Astrocyte (in vitro differentiated cells and primary cell): ENCODE data around the gene LDOC1. TPM values are rescaled to one million over a fixed set of nuclear protein-coding genes. Genes with fewer than 3 reads are reported as not detected.

ENCODE experiments used
- DNase-seq: peaks from one replicate; pipeline ENCODE4 v3.0.0-alpha.2; 2010; ENCODE audit warnings: low read depth
- FAIRE-seq: peaks from 2 replicates; lab custom pipeline; 2011; peaks lifted over from hg19 to GRCh38; lab: Jason Lieb, UNC
- H2AFZ ChIP-seq: 2 replicates; pipeline ENCODE4 v1.6.0; 2012; ENCODE audit warnings: low read depth, low read length, inconsistent platforms
- H3K27ac ChIP-seq: 2 replicates; pipeline ENCODE4 v1.5.1; 2011; ENCODE audit warnings: low read depth, low read length, inconsistent platforms
- H3K27me3 ChIP-seq: 2 replicates; pipeline ENCODE4 v1.6.0; 2011; ENCODE audit warnings: low read length, inconsistent platforms; ENCODE audit not compliant: insufficient read depth
- H3K36me3 ChIP-seq: 2 replicates; pipeline ENCODE4 v1.5.1; 2011; ENCODE audit warnings: low read length, inconsistent platforms; ENCODE audit not compliant: insufficient read depth
- H3K4me1 ChIP-seq: 2 replicates; pipeline ENCODE4 v1.5.1; 2011; ENCODE audit warnings: low read length, inconsistent platforms; ENCODE audit not compliant: insufficient read depth
- H3K4me2 ChIP-seq: 2 replicates; pipeline ENCODE4 v1.6.0; 2012; ENCODE audit warnings: low read length, inconsistent platforms
- H3K4me3 ChIP-seq: 2 replicates; pipeline ENCODE4 v1.5.1; 2011; ENCODE audit warnings: low read depth, mild to moderate bottlenecking, low read length, inconsistent platforms; ENCODE audit not compliant: insufficient read depth
- H3K79me2 ChIP-seq: 2 replicates; pipeline ENCODE4 v1.6.0; 2012; ENCODE audit warnings: mild to moderate bottlenecking, low read length, inconsistent platforms; ENCODE audit not compliant: insufficient read depth
- H3K9ac ChIP-seq: 2 replicates; pipeline ENCODE4 v1.6.0; 2012; ENCODE audit warnings: mild to moderate bottlenecking, low read length, inconsistent platforms
- H3K9me3 ChIP-seq: 2 replicates; pipeline ENCODE4 v1.5.1; 2012; ENCODE audit warnings: low read depth, mild to moderate bottlenecking, low read length, inconsistent platforms; ENCODE audit not compliant: insufficient read depth
- H4K20me1 ChIP-seq: 2 replicates; pipeline ENCODE4 v1.6.0; 2012; ENCODE audit warnings: low read length, inconsistent platforms; ENCODE audit not compliant: insufficient read depth
- H3K27ac Mint-ChIP-seq: one replicate; pipeline ENCODE4 v1.8.0; 2021; ENCODE audit warnings: mild to moderate bottlenecking, mixed read lengths; ENCODE audit not compliant: unreplicated experiment
- H3K27me3 Mint-ChIP-seq: one replicate; pipeline ENCODE4 v1.8.0; 2021; ENCODE audit warnings: low read depth, mixed read lengths; ENCODE audit not compliant: unreplicated experiment
- H3K36me3 Mint-ChIP-seq: one replicate; pipeline ENCODE4 v1.8.0; 2021; ENCODE audit warnings: low read depth, mixed read lengths; ENCODE audit not compliant: unreplicated experiment
- H3K4me1 Mint-ChIP-seq: one replicate; pipeline ENCODE4 v1.8.0; 2021; ENCODE audit warnings: low read depth, mixed read lengths; ENCODE audit not compliant: unreplicated experiment
- H3K4me3 Mint-ChIP-seq: one replicate; pipeline ENCODE4 v1.8.0; 2021; ENCODE audit warnings: mild to moderate bottlenecking, moderate library complexity, mixed read lengths; ENCODE audit not compliant: unreplicated experiment
- H3K9me3 Mint-ChIP-seq: one replicate; pipeline ENCODE4 v1.8.0; 2021; ENCODE audit warnings: mild to moderate bottlenecking, mixed read lengths; ENCODE audit not compliant: unreplicated experiment
- CTCF ChIP-seq: IDR thresholded peaks from 2 replicates; pipeline ENCODE4 v1.5.1; 2011; ENCODE audit warnings: low read depth, mild to moderate bottlenecking, inconsistent platforms, low read length, moderate library complexity; ENCODE audit not compliant: insufficient read depth
- EZH2 ChIP-seq: IDR thresholded peaks from 2 replicates; pipeline ENCODE4 v1.6.1; 2012; ENCODE audit warnings: mild to moderate bottlenecking, low read length, inconsistent platforms; ENCODE audit not compliant: insufficient read depth
- total RNA-seq: library from RNA; stranded (reverse); gene quantifications from 2 replicates; pipeline ENCODE4 v1.2.1, GENCODE V29; 2021

LDOC1 gene
- total RNA-seq, 1 donor from 2014 or later = 49.9 TPM

GRCh38 chrX:141180851-141181250, 3.9 kb upstream of the LDOC1 start:
- H3K4me3 Mint-ChIP-seq = no peak overlapping the region
- H4K20me1 ChIP-seq = no peaks in the 10 kb centered on the region
- no peaks in the 10 kb centered on the region for H3K27me3 Mint-ChIP-seq
- H3K9me3 ChIP-seq = no peaks in the 10 kb centered on the region
- peaks cover 9% of the 10 kb centered on the region for H3K79me2 ChIP-seq
- peaks cover 2% of the 10 kb centered on the region for H3K4me1 Mint-ChIP-seq
- DNase-seq = no peak
- no peak overlapping the region for H3K27ac Mint-ChIP-seq
- no peak overlapping the region for H3K4me3 ChIP-seq
- no peak for TF ChIP-seq EZH2
- no peak for TF ChIP-seq CTCF
- H3K4me2 ChIP-seq = no peak overlapping the region
- FAIRE-seq = no peak
- no peak overlapping the region for H3K9ac ChIP-seq
- no peaks in the 10 kb centered on the region for H3K9me3 Mint-ChIP-seq
- no peak overlapping the region for H2AFZ ChIP-seq
- no peaks in the 10 kb centered on the region for H3K36me3 ChIP-seq
- no peaks in the 10 kb centered on the region for H3K36me3 Mint-ChIP-seq
- no peaks in the 10 kb centered on the region for H3K27me3 ChIP-seq
- peaks cover 4% of the 10 kb centered on the region for H3K4me1 ChIP-seq
- no peak overlapping the region for H3K27ac ChIP-seq

GRCh38 chrX:141175786-141176185, 1.1 kb downstream of the LDOC1 start:
- Histone ChIP-seq H3K27me3 (no peaks in the 10 kb centered on the region), H4K20me1 (no peaks in the 10 kb centered on the region), H3K36me3 (no peaks in the 10 kb centered on the region), H3K79me2 (peaks cover 13% of the 10 kb centered on the region), H3K27ac (no peak overlapping the region), H3K9me3 (no peaks in the 10 kb centered on the region), H3K4me2 (peak overlapping the region; percentile 87), H3K9ac (peak overlapping the region; percentile 88), H2AFZ (no peak overlapping the region), H3K4me1 (peaks cover 5% of the 10 kb centered on the region), H3K4me3 (peak overlapping the region; percentile 76)
- Mint-ChIP-seq H3K27me3 (no peaks in the 10 kb centered on the region), H3K36me3 (no peaks in the 10 kb centered on the region), H3K4me1 (peaks cover 2% of the 10 kb centered on the region), H3K9me3 (no peaks in the 10 kb centered on the region), H3K4me3 (peak overlapping the region; percentile 91), H3K27ac (no peak overlapping the region)
- DNase-seq (no peak), FAIRE-seq (no peak)
- TF ChIP-seq EZH2 = no peak
- no peak for TF ChIP-seq CTCF

GRCh38 chrX:141164406-141164805, 12.5 kb downstream of the LDOC1 start:
- no peak overlapping the region for H3K4me3 ChIP-seq
- Mint-ChIP-seq H3K27ac (no peak overlapping the region), H3K4me1 (no peaks in the 10 kb centered on the region), H3K4me3 (no peak overlapping the region), H3K9me3 (no peaks in the 10 kb centered on the region), H3K27me3 (no peaks in the 10 kb centered on the region), H3K36me3 (no peaks in the 10 kb centered on the region)
- no peak for DNase-seq
- H3K27ac ChIP-seq = no peak overlapping the region
- no peaks in the 10 kb centered on the region for H3K4me1 ChIP-seq
- no peak overlapping the region for H2AFZ ChIP-seq
- FAIRE-seq = peak; percentile 32
- no peaks in the 10 kb centered on the region for H3K79me2 ChIP-seq
- H3K9me3 ChIP-seq = no peaks in the 10 kb centered on the region
- H3K4me2 ChIP-seq = no peak overlapping the region
- H3K27me3 ChIP-seq = no peaks in the 10 kb centered on the region
- H4K20me1 ChIP-seq = no peaks in the 10 kb centered on the region
- TF ChIP-seq CTCF (no peak), EZH2 (no peak)
- no peak overlapping the region for H3K9ac ChIP-seq
- no peaks in the 10 kb centered on the region for H3K36me3 ChIP-seq
